ENCODE measurements around the gene ITPR2. TPM values are rescaled to one million over a fixed set of nuclear protein-coding genes. Genes with fewer than 3 reads are reported as not detected.

The ITPR2 gene
- total RNA-seq, 1 experiment from 2014 or later: 4.0 TPM

DNA sequence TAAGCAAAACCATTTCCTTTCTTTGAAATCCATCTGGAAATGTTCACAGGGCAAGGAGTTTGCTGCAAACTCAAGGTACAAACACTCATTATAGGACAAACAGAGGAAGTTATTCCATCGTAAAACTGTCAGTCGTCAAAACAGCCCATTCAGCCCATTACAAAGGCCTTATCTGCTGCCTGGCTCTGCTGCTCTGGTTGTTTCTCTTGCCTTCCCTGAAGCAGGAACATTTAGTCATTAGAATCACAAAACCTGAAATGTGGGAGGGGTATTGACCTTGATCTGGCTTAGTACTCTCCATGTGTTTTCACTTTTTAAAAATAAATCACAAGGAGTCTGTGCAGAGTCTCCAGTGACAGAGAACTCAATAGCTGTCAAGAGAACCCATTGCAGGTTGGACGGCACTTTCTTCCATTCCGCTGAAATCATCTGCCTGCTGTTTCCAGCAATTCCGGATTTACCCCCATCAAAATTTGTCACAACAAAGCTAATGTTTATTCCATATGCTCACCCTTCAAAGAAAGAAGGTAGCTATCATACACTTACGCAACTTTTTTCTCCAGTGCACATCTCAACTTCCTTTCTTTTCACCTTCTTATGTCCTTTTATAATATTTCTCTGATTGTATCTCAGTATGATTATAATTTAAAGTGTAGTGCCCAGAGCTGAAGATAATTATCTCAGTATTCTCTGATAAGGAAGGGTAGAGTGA lies 24.6 kb upstream of the ITPR2 start:
- no peaks in the 10 kb centered on the region for H3K9me2 ChIP-seq (replicated peaks; ENCODE audit: low read length)
- H3F3A ChIP-seq (ENCODE audit: low read length, unreplicated experiment): no peaks in the 10 kb centered on the region
- BruUV-seq (replicated peaks): no TSS peak
- no peaks in the 10 kb centered on the region for H3K9me3 ChIP-seq (ENCODE audit: low read length)
- ATAC-seq (peak; percentile 45), DNase-seq (no peak)
- H3K9ac ChIP-seq (ENCODE audit: low read length): no peak overlapping the region
- H4K20me1 ChIP-seq (ENCODE audit: low read length): no peaks in the 10 kb centered on the region
- H3K27ac ChIP-seq (ENCODE audit: low read length): no peak overlapping the region
- ChIA-PET POLR2A (ENCODE audit: unreplicated experiment) (no interaction called here), CTCF (interaction anchor here (1.2 kb wide), 1 partner anchor 28 kb away, joined by 6 read pairs; no protein-coding TSS in a partner anchor)
- no peaks in the 10 kb centered on the region for H3K36me3 ChIP-seq (ENCODE audit: low read depth, low read length)
- intact Hi-C loops (cut with micrococcal nuclease): loop anchor here (10.0 kb wide), 1 partner anchor 447 kb away; no protein-coding TSS in a partner anchor
- no peaks in the 10 kb centered on the region for H3K79me2 ChIP-seq (ENCODE audit: low read length)
- TF ChIP-seq EZH2phosphoT487 (IDR thresholded peaks at IDR 0.05; ENCODE audit: borderline replicate concordance, low read length) (no peak), CTCF (conservative IDR thresholded peaks at IDR 0.05; ENCODE audit: low read depth, low read length) (no peak), EZH2 (IDR thresholded peaks at IDR 0.05; ENCODE audit: low read length, unreplicated experiment) (no peak)
- H2AFZ ChIP-seq (ENCODE audit: low read length): no peak overlapping the region
- no peak overlapping the region for H3K4me2 ChIP-seq (ENCODE audit: low read length)
- no peaks in the 10 kb centered on the region for H3K27me3 ChIP-seq (ENCODE audit: low read length)
- H3K4me1 ChIP-seq (ENCODE audit: insufficient read depth, low read length): peaks cover 3% of the 10 kb centered on the region; the same call in 1 of the 2 replicates
- H3K4me3 ChIP-seq (ENCODE audit: low read length): no peak overlapping the region

GRCh38 chr12:26855337-26855736 lies 22.3 kb upstream of the ITPR2 start:
- Histone ChIP-seq H3K4me2 (ENCODE audit: low read length) (no peak overlapping the region), H3K27me3 (ENCODE audit: low read length) (no peaks in the 10 kb centered on the region), H3K9me3 (ENCODE audit: low read length) (no peaks in the 10 kb centered on the region), H3K4me1 (ENCODE audit: insufficient read depth, low read length) (peaks cover 3% of the 10 kb centered on the region; the same call in 1 of the 2 replicates), H2AFZ (ENCODE audit: low read length) (no peak overlapping the region), H3K4me3 (ENCODE audit: low read length) (no peak overlapping the region), H3K9me2 (replicated peaks; ENCODE audit: low read length) (no peaks in the 10 kb centered on the region), H3K9ac (ENCODE audit: low read length) (no peak overlapping the region), H4K20me1 (ENCODE audit: low read length) (no peaks in the 10 kb centered on the region), H3F3A (ENCODE audit: low read length, unreplicated experiment) (no peaks in the 10 kb centered on the region), H3K36me3 (ENCODE audit: low read depth, low read length) (no peaks in the 10 kb centered on the region), H3K79me2 (ENCODE audit: low read length) (no peaks in the 10 kb centered on the region), H3K27ac (ENCODE audit: low read length) (no peak overlapping the region)
- no peak for ATAC-seq
- TF ChIP-seq CTCF (conservative IDR thresholded peaks at IDR 0.05; ENCODE audit: low read depth, low read length) (no peak), EZH2phosphoT487 (IDR thresholded peaks at IDR 0.05; ENCODE audit: borderline replicate concordance, low read length) (no peak)
- CTCF ChIA-PET: interaction anchor here (0.6 to 1.2 kb wide), 2 partner anchors 30 to 161 kb away, joined by 4 read pairs; no protein-coding TSS in a partner anchor
- intact Hi-C loops (cut with micrococcal nuclease): loop anchor here (10.0 kb wide), 1 partner anchor 449 kb away; no protein-coding TSS in a partner anchor
- no peak for DNase-seq
- BruUV-seq (replicated peaks): no TSS peak
- POLR2A ChIA-PET (ENCODE audit: unreplicated experiment): no interaction called here

- Histone ChIP-seq H3K27me3 (ENCODE audit: low read length) (no peaks in the 10 kb centered on the region), H3K36me3 (ENCODE audit: low read depth, low read length) (no peaks in the 10 kb centered on the region), H3F3A (ENCODE audit: low read length, unreplicated experiment) (no peaks in the 10 kb centered on the region), H3K4me2 (ENCODE audit: low read length) (peak overlapping the region; percentile 3; the same call in 1 of the 2 replicates), H3K79me2 (ENCODE audit: low read length) (no peaks in the 10 kb centered on the region), H3K9ac (ENCODE audit: low read length) (no peak overlapping the region), H3K27ac (ENCODE audit: low read length) (no peak overlapping the region), H4K20me1 (ENCODE audit: low read length) (no peaks in the 10 kb centered on the region), H3K4me1 (ENCODE audit: insufficient read depth, low read length) (peaks cover 3% of the 10 kb centered on the region; the same call in 1 of the 2 replicates), H3K9me2 (replicated peaks; ENCODE audit: low read length) (no peaks in the 10 kb centered on the region), H3K4me3 (ENCODE audit: low read length) (no peak overlapping the region), H3K9me3 (ENCODE audit: low read length) (no peaks in the 10 kb centered on the region), H2AFZ (ENCODE audit: low read length) (peak overlapping the region; percentile 76)
- intact Hi-C loops (cut with micrococcal nuclease): loop anchor here (10.0 kb wide), 1 partner anchor 451 kb away; no protein-coding TSS in a partner anchor
- BruUV-seq (replicated peaks): no TSS peak
- DNase-seq (no peak), ATAC-seq (peak; percentile 8; the same call in 1 of the 2 replicates)
- ChIA-PET CTCF (no interaction called here), POLR2A (ENCODE audit: unreplicated experiment) (no interaction called here)
- TF ChIP-seq CTCF (conservative IDR thresholded peaks at IDR 0.05; ENCODE audit: low read depth, low read length) (no peak), EZH2phosphoT487 (IDR thresholded peaks at IDR 0.05; ENCODE audit: borderline replicate concordance, low read length) (no peak), EZH2 (IDR thresholded peaks at IDR 0.05; ENCODE audit: low read length, unreplicated experiment) (no peak)
These were observed 21.0 kb upstream of the ITPR2 start for GRCh38 chr12:26854031-26854390.

Data from PC-3 (cell line).